Cardiac muscle cell (in vitro differentiated cells and primary cell): ENCODE results near the gene UBN2. TPM values are rescaled to one million over a fixed set of nuclear protein-coding genes. Genes with fewer than 3 reads are reported as not detected.
A peak's percentile ranks its signal among the peaks of the same experiment; 100 is the strongest.

Experiments
- DNase-seq, 2 donors: peaks; one replicate each; pipeline versions ENCODE4 v3.0.0 to v3.0.0-alpha.2; 2010 to 2017; ENCODE audit warnings: low read depth in 1 of 2, low spot score in 1 of 2
- H3K27ac ChIP-seq: fragments of 200-600 bp; sonication (generic); 2 replicates; pipeline ENCODE4 v1.5.1; 2016
- H3K27me3 ChIP-seq: fragments of 200-600 bp; sonication (generic); 2 replicates; pipeline ENCODE4 v1.6.0; 2016; ENCODE audit warnings: control low read depth
- H3K36me3 ChIP-seq: fragments of 200-600 bp; sonication (generic); 2 replicates; pipeline ENCODE4 v1.5.1; 2016; ENCODE audit warnings: control low read depth
- H3K4me1 ChIP-seq: fragments of 200-600 bp; sonication (generic); 2 replicates; pipeline ENCODE4 v1.8.1; 2017; ENCODE audit warnings: low read depth, mild to moderate bottlenecking, mixed run types
- H3K4me3 ChIP-seq: fragments of 200-600 bp; sonication (generic); 2 replicates; pipeline ENCODE4 v1.5.1; 2016; ENCODE audit warnings: mild to moderate bottlenecking
- H3K9me3 ChIP-seq: fragments of 200-600 bp; sonication (generic); 2 replicates; pipeline ENCODE4 v1.5.1; 2017; ENCODE audit warnings: low read depth, mild to moderate bottlenecking, control low read depth
- polyA plus RNA-seq: library from polyadenylated mRNA; unstranded; fragments of >200 nt; fragmentation: Nextera tagmentation; extraction: Ambion mirVana; gene quantifications from 2 replicates; pipeline ENCODE4 v1.2.1, GENCODE V29; 2016
- total RNA-seq: library from RNA; depleted of rRNA; stranded (reverse); fragments of >200 nt; gene quantifications from 2 replicates; pipeline ENCODE4 v1.2.3, GENCODE V29; 2016
- TF ChIP-seq, protein P1 (sequence below): IDR thresholded peaks from 2 replicates; pipeline ENCODE4 v1.5.1; 2012; ENCODE audit warnings: low read depth, mild to moderate bottlenecking, low read length

Gene UBN2
- total and polyA plus RNA-seq, 2 experiments from 2014 or later: 5.5 to 11.2 TPM

DNA sequence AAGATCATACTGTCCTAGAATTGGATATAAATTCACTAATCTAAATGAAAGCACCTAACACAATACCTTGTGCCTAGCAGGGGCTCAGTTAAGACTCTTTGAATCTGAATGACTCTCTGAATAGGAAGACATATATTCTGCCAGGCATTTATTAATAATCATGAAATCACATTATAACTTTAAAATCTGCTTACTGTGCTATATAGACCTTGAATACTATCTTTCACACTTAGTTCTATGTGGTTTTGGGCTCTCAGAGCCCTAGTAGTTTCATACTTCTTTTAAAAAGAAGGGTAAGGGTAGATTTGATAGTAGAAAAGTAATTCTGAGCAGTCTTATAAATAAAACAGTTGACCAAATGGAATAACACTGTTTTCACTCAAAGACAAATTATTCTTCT lies 10.2 kb downstream of the UBN2 start:
- H3K36me3 ChIP-seq: peaks cover 49% of the 10 kb centered on the region
- TF ChIP-seq, protein P1, sequence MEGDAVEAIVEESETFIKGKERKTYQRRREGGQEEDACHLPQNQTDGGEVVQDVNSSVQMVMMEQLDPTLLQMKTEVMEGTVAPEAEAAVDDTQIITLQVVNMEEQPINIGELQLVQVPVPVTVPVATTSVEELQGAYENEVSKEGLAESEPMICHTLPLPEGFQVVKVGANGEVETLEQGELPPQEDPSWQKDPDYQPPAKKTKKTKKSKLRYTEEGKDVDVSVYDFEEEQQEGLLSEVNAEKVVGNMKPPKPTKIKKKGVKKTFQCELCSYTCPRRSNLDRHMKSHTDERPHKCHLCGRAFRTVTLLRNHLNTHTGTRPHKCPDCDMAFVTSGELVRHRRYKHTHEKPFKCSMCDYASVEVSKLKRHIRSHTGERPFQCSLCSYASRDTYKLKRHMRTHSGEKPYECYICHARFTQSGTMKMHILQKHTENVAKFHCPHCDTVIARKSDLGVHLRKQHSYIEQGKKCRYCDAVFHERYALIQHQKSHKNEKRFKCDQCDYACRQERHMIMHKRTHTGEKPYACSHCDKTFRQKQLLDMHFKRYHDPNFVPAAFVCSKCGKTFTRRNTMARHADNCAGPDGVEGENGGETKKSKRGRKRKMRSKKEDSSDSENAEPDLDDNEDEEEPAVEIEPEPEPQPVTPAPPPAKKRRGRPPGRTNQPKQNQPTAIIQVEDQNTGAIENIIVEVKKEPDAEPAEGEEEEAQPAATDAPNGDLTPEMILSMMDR: no peak
- DNase-seq: no peak
- no peaks in the 10 kb centered on the region for H3K9me3 ChIP-seq
- no peaks in the 10 kb centered on the region for H3K27me3 ChIP-seq
- H3K4me1 ChIP-seq: no peaks in the 10 kb centered on the region
- no peak overlapping the region for H3K27ac ChIP-seq
- no peak overlapping the region for H3K4me3 ChIP-seq

DNA sequence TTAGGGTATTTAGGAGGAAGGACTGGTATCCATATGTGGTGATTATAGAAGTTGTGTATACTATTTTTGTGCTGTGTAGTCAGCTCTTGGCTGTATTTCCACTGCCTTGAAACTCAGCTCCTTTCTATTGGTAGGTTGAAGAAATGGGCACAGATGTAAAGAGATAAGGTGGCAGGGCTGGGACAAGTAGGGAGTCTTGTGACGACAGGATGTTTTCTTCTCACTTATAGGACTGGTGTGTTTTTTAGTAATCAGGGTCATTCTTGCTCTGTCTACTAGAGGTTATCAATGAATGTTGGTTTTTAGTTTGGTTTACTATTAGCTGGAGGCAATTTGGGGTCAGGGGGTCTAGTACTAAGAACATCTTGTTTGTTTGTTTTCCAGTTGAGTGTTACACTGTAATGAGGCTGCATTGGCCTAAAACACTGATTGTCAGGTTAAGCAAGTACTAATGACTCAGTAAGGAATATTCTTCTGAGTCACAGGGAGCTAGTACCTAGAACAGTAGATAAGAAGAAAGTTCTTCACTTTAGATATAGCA lies 11.8 kb downstream of the UBN2 start:
- DNase-seq: peak in 1 of 2 donors; percentile 65

DNA sequence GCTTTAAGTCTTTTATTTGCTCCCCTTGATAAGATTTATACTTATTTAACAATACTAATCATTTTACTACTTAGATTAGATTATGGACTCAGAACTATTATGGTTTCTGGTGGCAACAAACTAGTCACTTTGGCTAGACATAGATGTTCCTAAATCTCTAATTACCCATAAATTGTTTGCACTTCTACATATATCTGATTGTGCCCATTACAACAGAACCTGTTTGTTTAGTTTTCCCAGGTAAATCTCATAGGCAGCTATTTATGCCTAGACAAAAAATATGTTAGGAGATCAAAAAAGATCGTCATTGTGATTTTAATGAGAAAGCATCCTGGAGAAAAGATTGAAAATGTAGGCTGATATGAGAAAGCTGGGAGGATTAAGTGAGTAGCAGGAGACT lies 14.4 kb downstream of the UBN2 start:
- Histone ChIP-seq H3K27me3 (no peaks in the 10 kb centered on the region), H3K36me3 (peaks cover 49% of the 10 kb centered on the region), H3K4me1 (no peaks in the 10 kb centered on the region), H3K4me3 (no peak overlapping the region), H3K27ac (no peak overlapping the region), H3K9me3 (no peaks in the 10 kb centered on the region)
- TF ChIP-seq, protein P1: no peak
- no peak for DNase-seq

More for the DNA sequence above, 11.8 kb downstream of the UBN2 start:
- no peak overlapping the region for H3K4me3 ChIP-seq
- H3K4me1 ChIP-seq: no peaks in the 10 kb centered on the region
- peak overlapping the region; percentile 5 for H3K27ac ChIP-seq
- H3K36me3 ChIP-seq: peaks cover 43% of the 10 kb centered on the region
- H3K9me3 ChIP-seq: no peaks in the 10 kb centered on the region
- TF ChIP-seq, protein P1: no peak
- H3K27me3 ChIP-seq: no peaks in the 10 kb centered on the region

DNA sequence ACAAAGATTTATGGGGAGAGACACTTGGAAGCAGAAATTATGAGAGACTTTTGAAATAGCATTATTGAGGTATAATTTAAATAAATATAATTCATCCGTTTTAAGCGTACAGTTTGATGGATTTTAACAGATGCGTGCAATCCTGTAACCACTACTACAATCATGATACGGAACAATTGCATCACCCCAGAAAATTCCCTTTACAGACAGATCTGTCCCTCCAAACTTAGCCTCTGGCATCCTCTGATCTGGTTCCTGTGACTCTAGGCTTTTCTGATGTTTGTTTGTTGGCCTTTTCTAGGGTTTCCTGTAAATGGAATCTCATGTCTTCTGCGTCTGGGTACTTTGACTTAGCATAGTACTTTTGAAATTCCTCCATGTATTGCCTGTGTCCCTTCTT lies 15.5 kb downstream of the UBN2 start:
- Histone ChIP-seq H3K27me3 (no peaks in the 10 kb centered on the region), H3K4me1 (no peaks in the 10 kb centered on the region), H3K27ac (no peak overlapping the region), H3K9me3 (no peaks in the 10 kb centered on the region), H3K36me3 (peaks cover 53% of the 10 kb centered on the region), H3K4me3 (no peak overlapping the region)
- DNase-seq: no peak
- TF ChIP-seq, protein P1: no peak

DNA sequence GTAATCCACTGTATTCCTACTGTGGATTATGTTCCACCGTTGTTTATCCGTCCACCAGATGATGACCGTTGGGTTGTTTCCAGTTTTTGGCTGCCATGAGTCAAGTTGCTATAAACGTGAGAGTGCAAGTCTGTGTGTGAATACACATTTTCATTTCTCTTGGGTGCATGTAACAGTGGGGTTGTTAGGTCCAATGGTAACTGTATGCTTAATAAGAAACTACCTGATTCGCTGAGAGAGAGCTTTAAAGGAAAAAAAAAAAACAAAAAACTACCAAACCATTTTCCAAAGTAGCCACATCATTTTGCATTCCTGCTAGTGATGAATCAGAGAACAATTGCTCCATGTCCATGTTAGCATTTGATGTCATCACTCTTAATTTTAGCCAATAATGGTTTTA lies 15.9 kb downstream of the UBN2 start:
- peaks cover 53% of the 10 kb centered on the region for H3K36me3 ChIP-seq
- H3K4me3 ChIP-seq: no peak overlapping the region
- TF ChIP-seq, protein P1: no peak
- H3K9me3 ChIP-seq: no peaks in the 10 kb centered on the region
- peak in 1 of 2 donors; percentile 58 for DNase-seq
- H3K27me3 ChIP-seq: no peaks in the 10 kb centered on the region
- no peaks in the 10 kb centered on the region for H3K4me1 ChIP-seq
- H3K27ac ChIP-seq: no peak overlapping the region
